Esophagus muscularis mucosa (tissue), 4 donors: ENCODE results near the gene PPP2R1B. TPM values are rescaled to one million over a fixed set of nuclear protein-coding genes. Genes with fewer than 3 reads are reported as not detected.
"Not testable (repeated sequence)": the region's sequence is repeated elsewhere in the genome, so short reads cannot be mapped to it uniquely, and the experiment has no call there.

ENCODE experiments used
- DNase-seq: peaks from one replicate; pipeline ENCODE4 v3.0.0-alpha.2; 2017; ENCODE audit errors: extremely low spot score
- H3K27ac ChIP-seq, 4 donors: fragments of 200-600 bp; sonication (generic); replicated peaks in 1 of 4; 1 replicate in 3 of 4; 2 replicates in 1 of 4; pipeline ENCODE4 v1.5.1; 2016 to 2019; ENCODE audit warnings: mild to moderate bottlenecking in 1 of 4
- H3K27me3 ChIP-seq, 4 donors: fragments of 200-600 bp; sonication (generic); one replicate each; pipeline versions ENCODE4 v1.5.1 to v1.6.0; 2016 to 2019
- H3K36me3 ChIP-seq, 4 donors: fragments of 200-600 bp; sonication (generic); one replicate each; pipeline ENCODE4 v1.5.1; 2016 to 2019
- H3K4me1 ChIP-seq, 4 donors: fragments of 200-600 bp; sonication (generic); one replicate each; pipeline ENCODE4 v1.5.1; 2016 to 2019
- H3K4me3 ChIP-seq, 4 donors: fragments of 200-600 bp; sonication (generic); 1 replicate in 2 of 4; 2 replicates in 2 of 4; pipeline ENCODE4 v1.5.1; 2016 to 2019; ENCODE audit warnings: mild to moderate bottlenecking in 4 of 4, moderate library complexity in 1 of 4
- H3K9me3 ChIP-seq, 4 donors: fragments of 200-600 bp; sonication (generic); 1 replicate in 3 of 4; 2 replicates in 1 of 4; pipeline ENCODE4 v1.5.1; 2016 to 2019
- CTCF ChIP-seq, 3 experiments: fragments of 200-600 bp in 2 of 3; fragments of 450-650 bp in 1 of 3; sonication (generic) in 2 of 3; IDR thresholded peaks; one replicate each; pipeline ENCODE4 v1.5.1; 2017 to 2019; ENCODE audit warnings: antibody characterized with exemption in 3 of 3, mild to moderate bottlenecking in 2 of 3, moderate library complexity in 1 of 3
- EP300 ChIP-seq: sonication (generic); formaldehyde crosslinking; IDR thresholded peaks from one replicate; pipeline ENCODE4 v1.6.1; 2017; ENCODE audit warnings: antibody characterized with exemption
- POLR2A ChIP-seq: fragments of 450-650 bp; IDR thresholded peaks from one replicate; pipeline ENCODE4 v1.6.1; 2017; ENCODE audit warnings: antibody characterized with exemption, moderate library complexity, mild to moderate bottlenecking, low read depth
- POLR2AphosphoS5 ChIP-seq, 2 donors: sonication (generic); formaldehyde crosslinking; IDR thresholded peaks; one replicate each; pipeline ENCODE4 v1.6.1; 2017; ENCODE audit warnings: antibody characterized with exemption in 2 of 2
- WGBS: methylation state at CpG from one replicate; pipeline ENCODE4 v1.1.5; 2018; 5-methylcytosine and 5-hydroxymethylcytosine counted together
- intact Hi-C: fragments of 100-400 bp; cut with DNase I; formaldehyde crosslinking; loops from one replicate; pipeline ENCODE4 v1.15.1; 2023
- total RNA-seq, 4 donors: library from RNA; depleted of rRNA; stranded (reverse); fragments of >200 nt; gene quantifications; one replicate each; pipeline versions ENCODE4 v1.1.0 to v1.2.1, GENCODE V29; 2016

The PPP2R1B gene
- total RNA-seq, 4 donors from 2014 or later = 9.6 to 12.8 (median 10.5) TPM

- no peak for TF ChIP-seq CTCF (IDR thresholded peaks at IDR 0.05)
- no peak for TF ChIP-seq POLR2A
- TF ChIP-seq EP300 = no peak
- Histone ChIP-seq H3K9me3 (no peaks in the 10 kb centered on the region), H3K27me3 (no peaks in the 10 kb centered on the region), H3K27ac (no peak overlapping the region), H3K4me3 (no peak overlapping the region), H3K4me1 (peaks cover 8 to 15% (median 11%) of the 10 kb centered on the region in 4 donors), H3K36me3 (peaks cover 11 to 44% (median 20%) of the 10 kb centered on the region in 4 donors)
- 93% methylated on average over 2 of the region's 2 CpGs for WGBS
- DNase-seq = no peak
- intact Hi-C loops = no loop called here
Measured at GRCh38 chr11:111785886-111786412, 19.8 kb upstream of the PPP2R1B start.

GRCh38 chr11:111785076-111785475, 18.9 kb upstream of the PPP2R1B start:
- 94% methylated on average over 2 of the region's 2 CpGs for WGBS
- no peak for DNase-seq
- no peak for TF ChIP-seq EP300
- no peak for TF ChIP-seq CTCF (IDR thresholded peaks at IDR 0.05)
- no peak for TF ChIP-seq POLR2A
- TF ChIP-seq POLR2AphosphoS5 (IDR thresholded peaks at IDR 0.05) = no peak
- no peak overlapping the region for H3K27ac ChIP-seq
- no peak overlapping the region for H3K4me3 ChIP-seq
- H3K9me3 ChIP-seq = no peaks in the 10 kb centered on the region
- H3K36me3 ChIP-seq = peaks cover 11 to 44% (median 20%) of the 10 kb centered on the region in 4 donors
- peaks cover 8 to 15% (median 11%) of the 10 kb centered on the region in 4 donors for H3K4me1 ChIP-seq
- H3K27me3 ChIP-seq = no peaks in the 10 kb centered on the region
- intact Hi-C loops = no loop called here

- H3K27me3 ChIP-seq, DNase-seq, H3K4me3 ChIP-seq, H3K9me3 ChIP-seq, intact Hi-C loops, H3K27ac ChIP-seq: not testable (repeated sequence)
- Histone ChIP-seq H3K4me1 (peaks cover 8 to 15% (median 11%) of the 10 kb centered on the region in 4 donors), H3K36me3 (peaks cover 11 to 44% (median 20%) of the 10 kb centered on the region in 4 donors)
- WGBS = 98% methylated on average over 10 of the region's 10 CpGs
Measured at GRCh38 chr11:111784311-111784710, 18.1 kb upstream of the PPP2R1B start.

- H3K27ac ChIP-seq = no peak overlapping the region
- TF ChIP-seq EP300 = no peak
- no peak for TF ChIP-seq POLR2AphosphoS5 (IDR thresholded peaks at IDR 0.05)
- no peak for TF ChIP-seq POLR2A
- no peak for TF ChIP-seq CTCF (IDR thresholded peaks at IDR 0.05)
- 81% methylated on average over 5 of the region's 5 CpGs for WGBS
- no peak for DNase-seq
- H3K4me3 ChIP-seq = no peak overlapping the region
- intact Hi-C loops = no loop called here
- H3K9me3 ChIP-seq = no peaks in the 10 kb centered on the region
- H3K36me3 ChIP-seq = peaks cover 11 to 41% (median 20%) of the 10 kb centered on the region in 4 donors
- H3K27me3 ChIP-seq = no peaks in the 10 kb centered on the region
- peaks cover 0 to 5% (median 0%) of the 10 kb centered on the region in 4 donors for H3K4me1 ChIP-seq
Measured at GRCh38 chr11:111782109-111782741, 16.0 kb upstream of the PPP2R1B start.

- Histone ChIP-seq H3K27me3 (no peaks in the 10 kb centered on the region), H3K9me3 (no peaks in the 10 kb centered on the region), H3K36me3 (peaks cover 0 to 13% (median under 1%) of the 10 kb centered on the region in 4 donors), H3K4me1 (peaks cover 6 to 14% (median 10%) of the 10 kb centered on the region in 4 donors), H3K4me3 (no peak overlapping the region), H3K27ac (no peak overlapping the region)
- WGBS = 95% methylated on average over 6 of the region's 6 CpGs
- no peak for DNase-seq
- intact Hi-C loops = loop anchor here (5.0 kb wide), 1 partner anchor 63 kb away; no protein-coding TSS in a partner anchor
- TF ChIP-seq EP300 (no peak), CTCF (IDR thresholded peaks at IDR 0.05) (no peak), POLR2AphosphoS5 (IDR thresholded peaks at IDR 0.05) (no peak), POLR2A (no peak)
Measured at GRCh38 chr11:111779118-111779517, 12.9 kb upstream of the PPP2R1B start.
